HEK293T (cell line): ENCODE measurements around the gene MYCBP.

Source experiments
- FOXA1 ChIP-seq: fragments of 450-650 bp; IDR thresholded peaks from 2 replicates; pipeline ENCODE4 v1.6.1; 2016; ENCODE audit warnings: mild to moderate bottlenecking
- SP1 ChIP-seq: fragments of 450-650 bp; IDR thresholded peaks from 2 replicates; pipeline ENCODE4 v1.6.1; 2017
- SUZ12 ChIP-seq: fragments of 450-650 bp; IDR thresholded peaks from 2 replicates; pipeline ENCODE4 v1.6.1; 2016; ENCODE audit warnings: mild to moderate bottlenecking

DNA sequence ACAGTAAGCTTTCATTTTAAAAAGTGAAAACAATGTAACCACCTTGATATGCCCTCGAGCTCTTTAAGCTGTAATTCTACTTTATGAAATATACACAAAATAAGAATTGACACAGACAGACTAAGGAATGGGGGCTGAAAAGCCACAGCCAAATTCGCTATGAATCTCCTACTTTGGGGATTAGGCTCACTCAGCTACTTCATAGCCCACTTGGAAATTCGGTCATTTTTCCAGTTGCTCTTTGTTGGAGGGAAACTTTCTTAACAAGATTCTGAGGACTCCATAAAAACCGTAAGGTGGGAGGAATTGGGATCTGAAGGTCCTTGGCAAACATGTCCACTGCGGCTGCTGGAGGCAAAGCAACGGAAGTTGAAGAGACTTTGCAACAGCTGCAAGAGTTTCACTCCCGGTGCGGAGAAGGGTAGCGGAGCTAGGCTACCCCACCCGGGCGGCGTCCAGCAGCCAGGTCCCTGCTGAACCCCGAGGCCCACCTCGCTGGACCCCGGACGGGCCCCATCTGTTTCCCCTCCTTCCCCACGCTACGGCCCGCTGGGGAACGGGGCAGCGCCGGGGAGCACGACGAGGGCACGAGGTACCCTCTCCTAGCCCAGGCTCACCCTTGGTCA lies 634 bp downstream of the MYCBP start:
- no peak for TF ChIP-seq SUZ12
- no peak for TF ChIP-seq SP1
- no peak for TF ChIP-seq FOXA1
